ENCODE data around the gene MFAP3.
"Not testable (repeated sequence)": the region's sequence is repeated elsewhere in the genome, so short reads cannot be mapped to it uniquely, and the experiment has no call there.

The MFAP3 gene

GRCh38 chr5:154038707-154039457 is at the start of gene MFAP3, which contains the start of gene FAM114A2:
Gene MFAP3, plus strand, starts transcription at chr5:154038967. Its CDS starts 10,756 bp downstream, at chr5:154049723.
Gene FAM114A2, minus strand, starts transcription at chr5:154038910. Its CDS starts 3,957 bp downstream, at chr5:154034953.
- peak; percentile 62 to 82 (median 70) for DNase-seq

- no peak for DNase-seq
These were observed 47.6 kb upstream of the MFAP3 start for GRCh38 chr5:153991168-153991567.

GRCh38 chr5:153998010-153998409 is 40.8 kb upstream of the MFAP3 start:
- no peak for DNase-seq

- no peak for DNase-seq
These were observed 40.0 kb upstream of the MFAP3 start for GRCh38 chr5:153998768-153999167.

GRCh38 chr5:153999995-154000394 is 38.8 kb upstream of the MFAP3 start:
- no peak for DNase-seq

- DNase-seq = no peak
These were observed 38.1 kb upstream of the MFAP3 start for GRCh38 chr5:154000703-154001102.

- no peak for DNase-seq
These were observed 36.7 kb upstream of the MFAP3 start for GRCh38 chr5:154002093-154002492.

- DNase-seq = no peak
These were observed 36.2 kb upstream of the MFAP3 start for GRCh38 chr5:154002511-154003020.

- DNase-seq = no peak
These were observed 33.1 kb upstream of the MFAP3 start for GRCh38 chr5:154005648-154006047.

- DNase-seq = no peak
These were observed 28.1 kb upstream of the MFAP3 start for GRCh38 chr5:154010660-154011059.

GRCh38 chr5:154015071-154015693 is 23.6 kb upstream of the MFAP3 start:
- no peak for DNase-seq

- not testable (repeated sequence) for DNase-seq
These were observed 19.8 kb upstream of the MFAP3 start for GRCh38 chr5:154018919-154019318.

- no peak for DNase-seq
These were observed 12.8 kb upstream of the MFAP3 start for GRCh38 chr5:154025951-154026350.

GRCh38 chr5:154031937-154032489 is 6.8 kb upstream of the MFAP3 start:
- no peak for DNase-seq

- no peak for DNase-seq
These were observed 3.8 kb upstream of the MFAP3 start for GRCh38 chr5:154034944-154035343.

- DNase-seq = peak in 1 of 4 experiments; percentile 17
These were observed 483 bp upstream of the MFAP3 start for GRCh38 chr5:154038261-154038706.

- no peak for DNase-seq
These were observed 677 bp downstream of the MFAP3 start for GRCh38 chr5:154039458-154039829.

GRCh38 chr5:154042766-154043165 is 4.0 kb downstream of the MFAP3 start:
- no peak for DNase-seq

GRCh38 chr5:154044099-154044498 is 5.3 kb downstream of the MFAP3 start:
- no peak for DNase-seq

GRCh38 chr5:154044581-154044980 is 5.8 kb downstream of the MFAP3 start:
- DNase-seq = no peak

- DNase-seq = no peak
These were observed 7.7 kb downstream of the MFAP3 start for GRCh38 chr5:154046486-154046885.

- DNase-seq = no peak
These were observed 8.6 kb downstream of the MFAP3 start for GRCh38 chr5:154047324-154047723.

GRCh38 chr5:154049636-154050035 is 10.9 kb downstream of the MFAP3 start:
- DNase-seq = no peak

- DNase-seq = no peak
These were observed 14.7 kb downstream of the MFAP3 start for GRCh38 chr5:154053468-154053867.

All from activated naive CD4-positive, alpha-beta T cell (primary cell).